Fibroblast of lung (primary cell): ENCODE measurements around the gene NEO1. TPM values are rescaled to one million over a fixed set of nuclear protein-coding genes. Genes with fewer than 3 reads are reported as not detected.

Experiments used
- DNase-seq, 2 donors: peaks; one replicate each; pipeline versions ENCODE4 v3.0.0 to v3.0.0-alpha.2; 2010; ENCODE audit warnings: low read depth in 2 of 2
- H2AFZ ChIP-seq: 2 replicates; pipeline ENCODE4 v1.5.1; 2012; ENCODE audit warnings: low read length, control low read depth, inconsistent platforms
- H3K27ac ChIP-seq: 2 replicates; pipeline ENCODE4 v1.5.1; 2011; ENCODE audit warnings: low read length, control low read depth; ENCODE audit not compliant: insufficient read depth
- H3K27me3 ChIP-seq: 2 replicates; pipeline ENCODE4 v1.5.1; 2011; ENCODE audit warnings: mild to moderate bottlenecking, low read length; ENCODE audit not compliant: control insufficient read depth, insufficient read depth
- H3K36me3 ChIP-seq: 2 replicates; pipeline ENCODE4 v1.5.1; 2011; ENCODE audit warnings: low read length; ENCODE audit not compliant: control insufficient read depth, insufficient read depth
- H3K4me1 ChIP-seq: 2 replicates; pipeline ENCODE4 v1.5.1; 2011; ENCODE audit warnings: low read length; ENCODE audit not compliant: control insufficient read depth, insufficient read depth; ENCODE audit errors: extremely low read depth
- H3K4me2 ChIP-seq: 2 replicates; pipeline ENCODE4 v1.5.1; 2011; ENCODE audit warnings: low read length, control low read depth; ENCODE audit not compliant: insufficient read depth; ENCODE audit errors: extremely low read depth
- H3K4me3 ChIP-seq, 4 experiments: fragments of 200-600 bp in 1 of 4; sonication (generic) in 1 of 4; replicated peaks in 1 of 4; 2 replicates each; pipeline ENCODE4 v1.5.1; 2011 to 2016; ENCODE audit warnings: low read length in 4 of 4, low read depth in 3 of 4, mild to moderate bottlenecking in 3 of 4, control low read depth in 2 of 4, inconsistent platforms in 1 of 4, mixed read lengths in 1 of 4; ENCODE audit not compliant: insufficient read depth in 1 of 4; ENCODE audit errors: control extremely low read depth in 1 of 4
- H3K79me2 ChIP-seq: 2 replicates; pipeline ENCODE4 v1.5.1; 2012; ENCODE audit warnings: mild to moderate bottlenecking, low read length, inconsistent platforms; ENCODE audit not compliant: control insufficient read depth, insufficient read depth
- H3K9ac ChIP-seq: 2 replicates; pipeline ENCODE4 v1.5.1; 2011; ENCODE audit warnings: mild to moderate bottlenecking, low read length, control low read depth; ENCODE audit not compliant: insufficient read depth
- H3K9me3 ChIP-seq: 2 replicates; pipeline ENCODE4 v1.5.1; 2012; ENCODE audit warnings: low read depth, low read length; ENCODE audit not compliant: control insufficient read depth, insufficient read depth
- H4K20me1 ChIP-seq: 2 replicates; pipeline ENCODE4 v1.5.1; 2011; ENCODE audit warnings: low read length; ENCODE audit not compliant: control insufficient read depth, insufficient read depth; ENCODE audit errors: extremely low read depth
- CTCF ChIP-seq, 2 donors: IDR thresholded peaks in 1 of 2; conservative IDR thresholded peaks in 1 of 2; 1 replicate in 1 of 2; 2 replicates in 1 of 2; pipeline ENCODE4 v1.5.1; 2011 to 2012; ENCODE audit warnings: low read length in 2 of 2, control low read depth in 1 of 2, inconsistent platforms in 1 of 2, low read depth in 1 of 2, mild to moderate bottlenecking in 1 of 2
- EZH2 ChIP-seq: IDR thresholded peaks from 2 replicates; pipeline ENCODE4 v1.5.1; 2012; ENCODE audit warnings: low read length, control low read depth, mild to moderate bottlenecking; ENCODE audit errors: missing control alignments
- polyA plus RNA-seq, 2 donors: library from polyadenylated mRNA; depleted of rRNA in 1 of 2; stranded (reverse) in 1 of 2; unstranded in 1 of 2; fragments of >200 nt; gene quantifications; 2 replicates each; pipeline ENCODE4 v1.2.1, GENCODE V29; 2011 to 2012; ENCODE audit warnings: missing spikeins in 1 of 2
- total RNA-seq: library from RNA; depleted of rRNA; stranded (reverse); fragments of >200 nt; gene quantifications from 2 replicates; pipeline ENCODE4 v1.2.1, GENCODE V29; 2014

The NEO1 gene
- total and polyA plus RNA-seq, 2 donors (not counting 1 experiment from before 2014, with no cell fraction given), result 6.2 to 19.3 TPM

- no peak for DNase-seq
- no peaks in the 10 kb centered on the region for H4K20me1 ChIP-seq
- TF ChIP-seq EZH2 (no peak), CTCF (conservative IDR thresholded peaks at IDR 0.05 in 1 of 2, IDR thresholded peaks at IDR 0.05 in 1 of 2; ENCODE audit: low read depth in 1 of 2, low read length in 2 of 2) (no peak)
- no peaks in the 10 kb centered on the region for H3K4me1 ChIP-seq
- no peaks in the 10 kb centered on the region for H3K9me3 ChIP-seq
- no peak overlapping the region for H2AFZ ChIP-seq
- no peak overlapping the region for H3K4me3 ChIP-seq
- no peak overlapping the region for H3K9ac ChIP-seq
- no peaks in the 10 kb centered on the region for H3K36me3 ChIP-seq
- H3K4me2 ChIP-seq, result no peak overlapping the region
- H3K79me2 ChIP-seq, result no peaks in the 10 kb centered on the region
- no peaks in the 10 kb centered on the region for H3K27me3 ChIP-seq
- H3K27ac ChIP-seq, result no peak overlapping the region
Measured at GRCh38 chr15:73156431-73157191, 104.3 kb downstream of the NEO1 start.

GRCh38 chr15:73161546-73161945 is 109.3 kb downstream of the NEO1 start:
- Histone ChIP-seq H3K4me2 (no peak overlapping the region), H3K27ac (no peak overlapping the region), H3K4me3 (no peak overlapping the region), H3K9ac (no peak overlapping the region), H3K9me3 (no peaks in the 10 kb centered on the region), H3K36me3 (no peaks in the 10 kb centered on the region), H2AFZ (no peak overlapping the region), H3K27me3 (no peaks in the 10 kb centered on the region), H3K79me2 (no peaks in the 10 kb centered on the region), H3K4me1 (no peaks in the 10 kb centered on the region), H4K20me1 (no peaks in the 10 kb centered on the region)
- DNase-seq, result no peak
- TF ChIP-seq EZH2, result no peak
- no peak for TF ChIP-seq CTCF (conservative IDR thresholded peaks at IDR 0.05 in 1 of 2, IDR thresholded peaks at IDR 0.05 in 1 of 2; ENCODE audit: low read depth in 1 of 2, low read length in 2 of 2)

GRCh38 chr15:73165435-73165834 is 113.2 kb downstream of the NEO1 start:
- no peak overlapping the region for H2AFZ ChIP-seq
- H3K79me2 ChIP-seq, result no peaks in the 10 kb centered on the region
- DNase-seq, result no peak
- TF ChIP-seq EZH2, result no peak
- H3K4me1 ChIP-seq, result no peaks in the 10 kb centered on the region
- no peaks in the 10 kb centered on the region for H4K20me1 ChIP-seq
- H3K9me3 ChIP-seq, result no peaks in the 10 kb centered on the region
- H3K36me3 ChIP-seq, result no peaks in the 10 kb centered on the region
- no peak overlapping the region for H3K9ac ChIP-seq
- H3K4me3 ChIP-seq, result no peak overlapping the region
- no peak overlapping the region for H3K27ac ChIP-seq
- no peaks in the 10 kb centered on the region for H3K27me3 ChIP-seq
- H3K4me2 ChIP-seq, result no peak overlapping the region
